HCT116 (cell line): ENCODE data around the gene TLE6. TPM values are rescaled to one million over a fixed set of nuclear protein-coding genes. Genes with fewer than 3 reads are reported as not detected.

Experiments
- ATAC-seq: fragments of 200-7000 bp; cut with Tn5 transposase; 2 replicates; pipeline ENCODE4 v1.9.1; 2020; ENCODE audit warnings: mild to moderate bottlenecking, moderate library complexity
- BruUV-seq: library from RNA; stranded (reverse); fragments of 400-500 nt; replicated peaks from 2 replicates; lab custom pipeline; 2021; lab: Mats Ljungman, UMichigan
- CTCF ChIA-PET: fragments of 300-600 bp; sonication (Branson Sonifier 250); formaldehyde crosslinking; loops from one replicate; lab custom pipeline; 2021; ENCODE audit warnings: antibody characterized with exemption; lab: Charles Lee
- POLR2A ChIA-PET: fragments of 300-600, 350-600 bp; sonication (Branson Sonifier 250); formaldehyde crosslinking; loops from one replicate; lab custom pipeline; 2021; ENCODE audit warnings: antibody characterized with exemption; lab: Charles Lee
- RAD21 ChIA-PET, 2 experiments: fragments of 300-600 bp; sonication (Branson Sonifier 250); formaldehyde crosslinking; loops; one replicate each; lab custom pipeline; 2023; ENCODE audit warnings: low total read pairs in 2 of 2; ENCODE audit not compliant: uncharacterized antibody in 2 of 2, unreplicated experiment in 2 of 2, low non-redundant PET in 1 of 2; lab: Charles Lee
- DNase-seq: peaks from one replicate; pipeline ENCODE4 v3.0.0-alpha.2; 2010; ENCODE audit warnings: low read depth, low spot score
- H2AFZ ChIP-seq: fragments of 200-600 bp; shearing (Covaris generic), sonication (generic); 2 replicates; pipeline ENCODE4 v1.6.1; 2017; ENCODE audit warnings: low read depth, mixed run types, mixed read lengths, antibody characterized with exemption, low read length; ENCODE audit not compliant: poor library complexity, severe bottlenecking
- H3K27ac ChIP-seq: 2 replicates; pipeline ENCODE4 v1.5.1; 2012; ENCODE audit warnings: low read depth, low read length
- H3K27me3 ChIP-seq: fragments of 200-600 bp; sonication (generic); 2 replicates; pipeline ENCODE4 v1.6.1; 2016; ENCODE audit warnings: mixed run types, low read length, mixed read lengths; ENCODE audit not compliant: insufficient read depth
- H3K36me3 ChIP-seq, 2 experiments: fragments of 200-500 bp in 1 of 2; fragments of 200-600 bp in 1 of 2; sonication (Bioruptor generic) in 1 of 2; sonication (generic) in 1 of 2; 2 replicates each; pipeline versions ENCODE4 v1.5.1 to v1.6.1; 2014 to 2016; ENCODE audit warnings: low read length in 2 of 2, inconsistent platforms in 1 of 2, mixed read lengths in 1 of 2, mixed run types in 1 of 2; ENCODE audit not compliant: insufficient read depth in 2 of 2, control insufficient read depth in 1 of 2
- H3K4me1 ChIP-seq, 2 experiments: fragments of 200-600 bp in 1 of 2; sonication (generic) in 1 of 2; 2 replicates each; pipeline versions ENCODE4 v1.5.1 to v1.6.1; 2012 to 2017; ENCODE audit warnings: low read length in 2 of 2, inconsistent platforms in 1 of 2, mild to moderate bottlenecking in 1 of 2, mixed read lengths in 1 of 2, mixed run types in 1 of 2, moderate library complexity in 1 of 2; ENCODE audit not compliant: insufficient read depth in 2 of 2, control insufficient read depth in 1 of 2
- H3K4me2 ChIP-seq: fragments of 200-600 bp; sonication (generic); 2 replicates; pipeline ENCODE4 v1.6.1; 2017; ENCODE audit warnings: mixed run types, low read length, mixed read lengths
- H3K4me3 ChIP-seq, 2 experiments: fragments of 200-600 bp in 1 of 2; sonication (generic) in 1 of 2; replicated peaks in 1 of 2; 2 replicates each; pipeline ENCODE4 v1.5.1; 2011 to 2016; ENCODE audit warnings: low read length in 2 of 2, control low read depth in 1 of 2, low read depth in 1 of 2, mild to moderate bottlenecking in 1 of 2, mixed read lengths in 1 of 2, mixed run types in 1 of 2
- H3K79me2 ChIP-seq: fragments of 200-600 bp; sonication (generic); 2 replicates; pipeline ENCODE4 v1.6.1; 2017; ENCODE audit warnings: mild to moderate bottlenecking, mixed run types, low read length, moderate library complexity, mixed read lengths; ENCODE audit not compliant: insufficient read depth
- H3K9ac ChIP-seq: fragments of 200-600 bp; sonication (generic); 2 replicates; pipeline ENCODE4 v1.6.1; 2016; ENCODE audit warnings: low read length, mixed read lengths
- H3K9me2 ChIP-seq: fragments of 200-600 bp; sonication (generic), shearing (Covaris generic); 2 replicates; pipeline ENCODE4 v1.6.1; 2017; ENCODE audit warnings: mixed run types, mild to moderate bottlenecking, moderate library complexity; ENCODE audit not compliant: insufficient read depth
- H3K9me3 ChIP-seq, 2 experiments: fragments of 200-500 bp in 1 of 2; fragments of 200-600 bp in 1 of 2; sonication (Bioruptor generic) in 1 of 2; sonication (generic) in 1 of 2; 2 replicates each; pipeline ENCODE4 v1.6.1; 2014 to 2017; ENCODE audit warnings: low read length in 2 of 2, mixed read lengths in 2 of 2, inconsistent platforms in 1 of 2, low read depth in 1 of 2, mild to moderate bottlenecking in 1 of 2, mixed run types in 1 of 2, moderate library complexity in 1 of 2; ENCODE audit not compliant: control insufficient read depth in 1 of 2, insufficient read depth in 1 of 2
- H4K20me1 ChIP-seq: fragments of 200-600 bp; sonication (generic), shearing (Covaris generic); 2 replicates; pipeline ENCODE4 v1.6.1; 2017; ENCODE audit warnings: mixed run types, mild to moderate bottlenecking, moderate library complexity; ENCODE audit not compliant: insufficient read depth
- ATF3 ChIP-seq: IDR thresholded peaks from 2 replicates; pipeline ENCODE4 v1.6.1; 2012
- CEBPB ChIP-seq: IDR thresholded peaks from 2 replicates; pipeline ENCODE4 v1.6.1; 2012; ENCODE audit warnings: low read depth
- CTCF ChIP-seq, 3 experiments: fragments of 200-600 bp in 1 of 3; sonication (generic) in 1 of 3; IDR thresholded peaks in 2 of 3; conservative IDR thresholded peaks in 1 of 3; 2 replicates each; pipeline ENCODE4 v1.5.1; 2012 to 2017; ENCODE audit warnings: low read depth in 2 of 3, low read length in 2 of 3, antibody characterized with exemption in 1 of 3, borderline replicate concordance in 1 of 3, control low read depth in 1 of 3, mild to moderate bottlenecking in 1 of 3, mixed read lengths in 1 of 3, mixed run types in 1 of 3, moderate library complexity in 1 of 3; ENCODE audit not compliant: insufficient read depth in 1 of 3
- EZH2phosphoT487 ChIP-seq: fragments of 200-600 bp; IDR thresholded peaks from 2 replicates; pipeline ENCODE4 v1.6.1; 2018; ENCODE audit warnings: antibody characterized with exemption, borderline replicate concordance
- RAD21 ChIP-seq: IDR thresholded peaks from 2 replicates; pipeline ENCODE4 v1.6.1; 2012; ENCODE audit warnings: low read depth, mild to moderate bottlenecking
- SRF ChIP-seq: IDR thresholded peaks from 2 replicates; pipeline ENCODE4 v1.6.1; 2012; ENCODE audit warnings: low read depth
- YY1 ChIP-seq: IDR thresholded peaks from 2 replicates; pipeline ENCODE4 v1.6.1; 2011; ENCODE audit warnings: low read length, low read depth, moderate library complexity, mild to moderate bottlenecking; ENCODE audit not compliant: insufficient replicate concordance; ENCODE audit errors: extremely low read depth
- ZFX ChIP-seq: fragments of 450-650 bp; IDR thresholded peaks from 2 replicates; pipeline ENCODE4 v1.6.1; 2017
- ZNF274 ChIP-seq: fragments of 200-500 bp; sonication (Bioruptor generic); IDR thresholded peaks from 2 replicates; pipeline ENCODE4 v1.6.1; 2014; ENCODE audit warnings: mild to moderate bottlenecking, low read depth, low read length, inconsistent platforms
- intact Hi-C: fragments of 100-400 bp; cut with micrococcal nuclease; formaldehyde crosslinking; loops from 2 replicates; pipeline ENCODE4 v1.10.0; 2022
- total RNA-seq: library from RNA; stranded (reverse); gene quantifications from one replicate; pipeline ENCODE4 v1.2.1, GENCODE V29; 2021; ENCODE audit not compliant: unreplicated experiment

The TLE6 gene
- total RNA-seq, 1 experiment from 2014 or later: 10.9 TPM

GRCh38 chr19:2992958-2993357, 15.6 kb downstream of the TLE6 start (continued):
- TF ChIP-seq YY1 (no peak), CEBPB (no peak), RAD21 (no peak), EZH2phosphoT487 (no peak), ZFX (no peak), CTCF (IDR thresholded peaks at IDR 0.05 in 2 of 3, conservative IDR thresholded peaks at IDR 0.05 in 1 of 3; ENCODE audit: borderline replicate concordance in 1 of 3, insufficient read depth in 1 of 3, low read depth in 2 of 3, low read length in 2 of 3) (no peak)

- no peak overlapping the region for H3K4me3 ChIP-seq
Measured at GRCh38 chr19:2993579-2993978, 16.2 kb downstream of the TLE6 start.

More at GRCh38 chr19:2993579-2993978, 16.2 kb downstream of the TLE6 start:
- Histone ChIP-seq H3K9me2 (no peaks in the 10 kb centered on the region), H3K27me3 (no peaks in the 10 kb centered on the region), H3K27ac (no peak overlapping the region), H3K9me3 (no peaks in the 10 kb centered on the region), H3K9ac (no peak overlapping the region), H4K20me1 (no peaks in the 10 kb centered on the region), H2AFZ (no peak overlapping the region), H3K4me2 (no peak overlapping the region), H3K79me2 (no peaks in the 10 kb centered on the region), H3K4me1 (no peaks in the 10 kb centered on the region), H3K36me3 (no peaks in the 10 kb centered on the region)
- intact Hi-C loops: no loop called here
- ChIA-PET POLR2A (no interaction called here), CTCF (no interaction called here), RAD21 (no interaction called here)
- no TSS peak for BruUV-seq
- no peak for TF ChIP-seq SRF
- no peak for TF ChIP-seq EZH2phosphoT487
- no peak for TF ChIP-seq ZNF274
- TF ChIP-seq ATF3: no peak
- no peak for ATAC-seq
- no peak for DNase-seq
